OCI-LY7 (cell line): ENCODE measurements around the gene ATP2C2. TPM values are rescaled to one million over a fixed set of nuclear protein-coding genes. Genes with fewer than 3 reads are reported as not detected.
"Not testable (repeated sequence)": the region's sequence is repeated elsewhere in the genome, so short reads cannot be mapped to it uniquely, and the experiment has no call there.

ENCODE experiments used
- BruUV-seq: library from RNA; stranded (reverse); fragments of 400-500 nt; replicated peaks from 2 replicates; lab custom pipeline; 2021; lab: Mats Ljungman, UMichigan
- CTCF ChIA-PET: fragments of 300-600 bp; sonication (Branson Sonifier 250); formaldehyde crosslinking; loops from one replicate; lab custom pipeline; 2022; ENCODE audit warnings: antibody characterized with exemption; ENCODE audit not compliant: unreplicated experiment; lab: Charles Lee
- POLR2A ChIA-PET: fragments of 300-600 bp; sonication (Branson Sonifier 250); formaldehyde crosslinking; loops from one replicate; lab custom pipeline; 2022; ENCODE audit warnings: antibody characterized with exemption; lab: Charles Lee
- DNase-seq: peaks from one replicate; pipeline ENCODE4 v3.0.0-alpha.2; 2015; ENCODE audit warnings: low spot score
- H2AFZ ChIP-seq: fragments of 200-600 bp; sonication (generic), shearing (Covaris generic); 2 replicates; pipeline ENCODE4 v1.6.1; 2014; ENCODE audit warnings: mild to moderate bottlenecking, antibody characterized with exemption, low read length, moderate library complexity
- H3K27ac ChIP-seq: fragments of 200-600 bp; sonication (generic); 2 replicates; pipeline ENCODE4 v1.5.1; 2014; ENCODE audit warnings: mixed run types, low read depth, mild to moderate bottlenecking, moderate library complexity, low read length, inconsistent platforms; ENCODE audit not compliant: poor library complexity, severe bottlenecking
- H3K36me3 ChIP-seq: fragments of 200-600 bp; sonication (generic); 2 replicates; pipeline ENCODE4 v1.6.1; 2014; ENCODE audit warnings: mild to moderate bottlenecking, antibody characterized with exemption, low read length, moderate library complexity, mixed read lengths; ENCODE audit not compliant: insufficient read depth
- H3K4me1 ChIP-seq: fragments of 200-600 bp; sonication (generic); 2 replicates; pipeline ENCODE4 v1.5.1; 2014; ENCODE audit warnings: mild to moderate bottlenecking, low read length; ENCODE audit not compliant: insufficient read depth, poor library complexity, severe bottlenecking
- H3K4me2 ChIP-seq: fragments of 200-600 bp; sonication (generic); 2 replicates; pipeline ENCODE4 v1.6.1; 2014; ENCODE audit warnings: mild to moderate bottlenecking, low read length
- H3K4me3 ChIP-seq: fragments of 200-600 bp; sonication (generic); 2 replicates; pipeline ENCODE4 v1.5.1; 2014; ENCODE audit warnings: mild to moderate bottlenecking, low read depth, low read length; ENCODE audit not compliant: poor library complexity, severe bottlenecking
- H3K79me2 ChIP-seq: fragments of 200-600 bp; sonication (generic); 2 replicates; pipeline ENCODE4 v1.6.1; 2016; ENCODE audit warnings: low read depth, mild to moderate bottlenecking, low read length, moderate library complexity, mixed read lengths; ENCODE audit not compliant: insufficient read depth
- H3K9me2 ChIP-seq: fragments of 200-600 bp; sonication (generic); 2 replicates; pipeline ENCODE4 v1.6.1; 2016; ENCODE audit warnings: mild to moderate bottlenecking, low read length, mixed read lengths; ENCODE audit not compliant: insufficient read depth
- H3K9me3 ChIP-seq: fragments of 200-600 bp; sonication (generic); 2 replicates; pipeline ENCODE4 v1.6.1; 2014; ENCODE audit warnings: mild to moderate bottlenecking, mixed run types, low read length, mixed read lengths
- H4K20me1 ChIP-seq: fragments of 200-600 bp; sonication (generic); 2 replicates; pipeline ENCODE4 v1.6.1; 2014; ENCODE audit warnings: mild to moderate bottlenecking, antibody characterized with exemption, low read length, moderate library complexity, mixed read lengths; ENCODE audit not compliant: insufficient read depth
- EZH2phosphoT487 ChIP-seq: fragments of 200-600 bp; sonication (generic); IDR thresholded peaks from 2 replicates; pipeline ENCODE4 v1.6.1; 2018; ENCODE audit warnings: low read depth, borderline replicate concordance, mild to moderate bottlenecking, mixed run types, antibody characterized with exemption, low read length, moderate library complexity, mixed read lengths
- intact Hi-C: fragments of 100-400 bp; cut with micrococcal nuclease; formaldehyde crosslinking; loops from one replicate; pipeline ENCODE4 v1.10.0; 2022; ENCODE audit not compliant: unreplicated experiment
- total RNA-seq, 2 experiments: library from RNA; depleted of rRNA in 1 of 2; stranded (reverse); fragments of >200 nt in 1 of 2; shearing (Covaris generic) in 1 of 2; gene quantifications; 2 replicates each; pipeline ENCODE4 v1.2.3, GENCODE V29; 2014 to 2022
- TF ChIP-seq, protein P1 (sequence below): fragments of 200-600 bp; sonication (generic); conservative IDR thresholded peaks from 2 replicates; pipeline ENCODE4 v1.5.1; 2014; ENCODE audit warnings: mild to moderate bottlenecking, antibody characterized with exemption, low read length, moderate library complexity, mixed read lengths

Gene ATP2C2
- total RNA-seq, 2 experiments from 2014 or later, result 0.66 TPM; not detected in 1

GRCh38 chr16:84418056-84418849 lies 49.9 kb downstream of the ATP2C2 start:
- POLR2A ChIA-PET, result no interaction called here

GRCh38 chr16:84419730-84420129 lies 51.4 kb downstream of the ATP2C2 start:
- CTCF ChIA-PET, result no interaction called here
- peaks cover 6% of the 10 kb centered on the region; the same call in 1 of the 2 replicates for H3K9me3 ChIP-seq
- H3K36me3 ChIP-seq, result no peaks in the 10 kb centered on the region; the same call in 1 of the 2 replicates
- H4K20me1 ChIP-seq, result no peaks in the 10 kb centered on the region
- no peaks in the 10 kb centered on the region for H3K9me2 ChIP-seq
- intact Hi-C loops, result no loop called here
- H3K4me1 ChIP-seq, result peaks cover 4% of the 10 kb centered on the region
- no TSS peak for BruUV-seq
- H2AFZ ChIP-seq, result no peak overlapping the region
- H3K27ac ChIP-seq, result no peak overlapping the region
- no peak for TF ChIP-seq EZH2phosphoT487
- TF ChIP-seq, protein P1, sequence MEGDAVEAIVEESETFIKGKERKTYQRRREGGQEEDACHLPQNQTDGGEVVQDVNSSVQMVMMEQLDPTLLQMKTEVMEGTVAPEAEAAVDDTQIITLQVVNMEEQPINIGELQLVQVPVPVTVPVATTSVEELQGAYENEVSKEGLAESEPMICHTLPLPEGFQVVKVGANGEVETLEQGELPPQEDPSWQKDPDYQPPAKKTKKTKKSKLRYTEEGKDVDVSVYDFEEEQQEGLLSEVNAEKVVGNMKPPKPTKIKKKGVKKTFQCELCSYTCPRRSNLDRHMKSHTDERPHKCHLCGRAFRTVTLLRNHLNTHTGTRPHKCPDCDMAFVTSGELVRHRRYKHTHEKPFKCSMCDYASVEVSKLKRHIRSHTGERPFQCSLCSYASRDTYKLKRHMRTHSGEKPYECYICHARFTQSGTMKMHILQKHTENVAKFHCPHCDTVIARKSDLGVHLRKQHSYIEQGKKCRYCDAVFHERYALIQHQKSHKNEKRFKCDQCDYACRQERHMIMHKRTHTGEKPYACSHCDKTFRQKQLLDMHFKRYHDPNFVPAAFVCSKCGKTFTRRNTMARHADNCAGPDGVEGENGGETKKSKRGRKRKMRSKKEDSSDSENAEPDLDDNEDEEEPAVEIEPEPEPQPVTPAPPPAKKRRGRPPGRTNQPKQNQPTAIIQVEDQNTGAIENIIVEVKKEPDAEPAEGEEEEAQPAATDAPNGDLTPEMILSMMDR, result no peak
- DNase-seq, result no peak
- no peaks in the 10 kb centered on the region for H3K79me2 ChIP-seq
- H3K4me2 ChIP-seq, result no peak overlapping the region
- no peak overlapping the region for H3K4me3 ChIP-seq
- POLR2A ChIA-PET, result no interaction called here

More at GRCh38 chr16:84418056-84418849, 49.9 kb downstream of the ATP2C2 start:
- DNase-seq, result no peak
- no peaks in the 10 kb centered on the region for H3K9me2 ChIP-seq
- H3K4me1 ChIP-seq, result peaks cover 4% of the 10 kb centered on the region
- H3K9me3 ChIP-seq, result peaks cover 4% of the 10 kb centered on the region; the same call in 1 of the 2 replicates
- CTCF ChIA-PET, result no interaction called here
- H3K36me3 ChIP-seq, result no peaks in the 10 kb centered on the region; the same call in 1 of the 2 replicates
- H2AFZ ChIP-seq, result no peak overlapping the region
- BruUV-seq, result no TSS peak
- intact Hi-C loops, result no loop called here
- no peaks in the 10 kb centered on the region for H3K79me2 ChIP-seq
- no peaks in the 10 kb centered on the region for H4K20me1 ChIP-seq
- no peak overlapping the region for H3K4me3 ChIP-seq
- H3K27ac ChIP-seq, result no peak overlapping the region
- no peak overlapping the region for H3K4me2 ChIP-seq
- TF ChIP-seq, protein P1, result no peak
- no peak for TF ChIP-seq EZH2phosphoT487

- CTCF ChIA-PET, DNase-seq: not testable (repeated sequence)
These were observed 52.2 kb downstream of the ATP2C2 start for GRCh38 chr16:84420556-84420955.

More at GRCh38 chr16:84420556-84420955, 52.2 kb downstream of the ATP2C2 start:
- POLR2A ChIA-PET, result interaction anchor here (0.6 kb wide), 1 partner anchor 135 kb away, joined by 3 read pairs; no protein-coding TSS in a partner anchor
- H3K4me3 ChIP-seq, H3K27ac ChIP-seq, H3K4me1 ChIP-seq, H3K36me3 ChIP-seq, H3K4me2 ChIP-seq, BruUV-seq, H3K9me3 ChIP-seq, intact Hi-C loops, H4K20me1 ChIP-seq, H3K79me2 ChIP-seq, H3K9me2 ChIP-seq: not testable (repeated sequence)
- peak overlapping the region; percentile 48; the same call in 1 of the 2 replicates for H2AFZ ChIP-seq
